ENCODE results near the gene PRKCSH. TPM values are rescaled to one million over a fixed set of nuclear protein-coding genes. Genes with fewer than 3 reads are reported as not detected.
"Not testable (repeated sequence)": the region's sequence is repeated elsewhere in the genome, so short reads cannot be mapped to it uniquely, and the experiment has no call there.

The PRKCSH gene
- total RNA-seq, 1 donor: 67.1 TPM

- peaks cover 27% of the 10 kb centered on the region for H3K4me1 ChIP-seq (ENCODE audit: insufficient read depth, low read length)
- not testable (repeated sequence) for H3K4me3 ChIP-seq (ENCODE audit: low read length); H3K27me3 ChIP-seq (ENCODE audit: insufficient read depth, low read length); H3K9me3 ChIP-seq (ENCODE audit: low read depth, low read length)
Observed at GRCh38 chr19:11433526-11433925, 1.9 kb upstream of the PRKCSH start.

GRCh38 chr19:11434703-11435056 is 755 bp upstream of the PRKCSH start:
- Histone ChIP-seq H3K4me1 (ENCODE audit: insufficient read depth, low read length) (peaks cover 27% of the 10 kb centered on the region), H3K9me3 (ENCODE audit: low read depth, low read length) (no peaks in the 10 kb centered on the region), H3K4me3 (ENCODE audit: low read length) (peak overlapping the region; percentile 72), H3K27me3 (ENCODE audit: insufficient read depth, low read length) (no peaks in the 10 kb centered on the region)

- no peaks in the 10 kb centered on the region for H3K27me3 ChIP-seq (ENCODE audit: insufficient read depth, low read length)
- peaks cover 27% of the 10 kb centered on the region for H3K4me1 ChIP-seq (ENCODE audit: insufficient read depth, low read length)
- H3K9me3 ChIP-seq (ENCODE audit: low read depth, low read length): no peaks in the 10 kb centered on the region
- H3K4me3 ChIP-seq (ENCODE audit: low read length): peak overlapping the region; percentile 72
Observed at GRCh38 chr19:11435833-11436313, 438 bp downstream of the PRKCSH start.

- Histone ChIP-seq H3K4me3 (ENCODE audit: low read length) (no peak overlapping the region), H3K4me1 (ENCODE audit: insufficient read depth, low read length) (peaks cover 27% of the 10 kb centered on the region), H3K9me3 (ENCODE audit: low read depth, low read length) (no peaks in the 10 kb centered on the region), H3K27me3 (ENCODE audit: insufficient read depth, low read length) (no peaks in the 10 kb centered on the region)
Observed at GRCh38 chr19:11437955-11438354, 2.5 kb downstream of the PRKCSH start.

- Histone ChIP-seq H3K4me1 (ENCODE audit: insufficient read depth, low read length) (no peaks in the 10 kb centered on the region), H3K4me3 (ENCODE audit: low read length) (no peak overlapping the region), H3K27me3 (ENCODE audit: insufficient read depth, low read length) (no peaks in the 10 kb centered on the region), H3K9me3 (ENCODE audit: low read depth, low read length) (no peaks in the 10 kb centered on the region)
Observed at GRCh38 chr19:11444059-11444458, 8.6 kb downstream of the PRKCSH start.

GRCh38 chr19:11445141-11445540 is 9.7 kb downstream of the PRKCSH start:
- no peaks in the 10 kb centered on the region for H3K9me3 ChIP-seq (ENCODE audit: low read depth, low read length)
- H3K4me1 ChIP-seq (ENCODE audit: insufficient read depth, low read length): no peaks in the 10 kb centered on the region
- H3K4me3 ChIP-seq (ENCODE audit: low read length): no peak overlapping the region
- no peaks in the 10 kb centered on the region for H3K27me3 ChIP-seq (ENCODE audit: insufficient read depth, low read length)

- no peaks in the 10 kb centered on the region for H3K27me3 ChIP-seq (ENCODE audit: insufficient read depth, low read length)
- no peak overlapping the region for H3K4me3 ChIP-seq (ENCODE audit: low read length)
- no peaks in the 10 kb centered on the region for H3K9me3 ChIP-seq (ENCODE audit: low read depth, low read length)
- H3K4me1 ChIP-seq (ENCODE audit: insufficient read depth, low read length): no peaks in the 10 kb centered on the region
Observed at GRCh38 chr19:11446271-11446651, 10.8 kb downstream of the PRKCSH start.

GRCh38 chr19:11446652-11447301 is 11.3 kb downstream of the PRKCSH start:
- H3K4me3 ChIP-seq (ENCODE audit: low read length): no peak overlapping the region
- H3K9me3 ChIP-seq (ENCODE audit: low read depth, low read length): no peaks in the 10 kb centered on the region
- no peaks in the 10 kb centered on the region for H3K4me1 ChIP-seq (ENCODE audit: insufficient read depth, low read length)
- H3K27me3 ChIP-seq (ENCODE audit: insufficient read depth, low read length): no peaks in the 10 kb centered on the region

GRCh38 chr19:11447347-11448262 is 12.2 kb downstream of the PRKCSH start:
- Histone ChIP-seq H3K9me3 (ENCODE audit: low read depth, low read length) (no peaks in the 10 kb centered on the region), H3K4me1 (ENCODE audit: insufficient read depth, low read length) (no peaks in the 10 kb centered on the region), H3K27me3 (ENCODE audit: insufficient read depth, low read length) (no peaks in the 10 kb centered on the region), H3K4me3 (ENCODE audit: low read length) (no peak overlapping the region)

- H3K27me3 ChIP-seq (ENCODE audit: insufficient read depth, low read length): no peaks in the 10 kb centered on the region
- H3K4me3 ChIP-seq (ENCODE audit: low read length): no peak overlapping the region
- no peaks in the 10 kb centered on the region for H3K9me3 ChIP-seq (ENCODE audit: low read depth, low read length)
- no peaks in the 10 kb centered on the region for H3K4me1 ChIP-seq (ENCODE audit: insufficient read depth, low read length)
Observed at GRCh38 chr19:11448410-11448809, 13.0 kb downstream of the PRKCSH start.

GRCh38 chr19:11448923-11449554 is 13.6 kb downstream of the PRKCSH start:
- no peaks in the 10 kb centered on the region for H3K4me1 ChIP-seq (ENCODE audit: insufficient read depth, low read length)
- H3K27me3 ChIP-seq (ENCODE audit: insufficient read depth, low read length): no peaks in the 10 kb centered on the region
- no peaks in the 10 kb centered on the region for H3K9me3 ChIP-seq (ENCODE audit: low read depth, low read length)

GRCh38 chr19:11450570-11451326 is 15.3 kb downstream of the PRKCSH start:
- no peaks in the 10 kb centered on the region for H3K27me3 ChIP-seq (ENCODE audit: insufficient read depth, low read length)
- H3K4me3 ChIP-seq (ENCODE audit: low read length): no peak overlapping the region
- H3K9me3 ChIP-seq (ENCODE audit: low read depth, low read length): no peaks in the 10 kb centered on the region
- H3K4me1 ChIP-seq (ENCODE audit: insufficient read depth, low read length): no peaks in the 10 kb centered on the region

More at GRCh38 chr19:11448923-11449554, 13.6 kb downstream of the PRKCSH start:
- H3K4me3 ChIP-seq (ENCODE audit: low read length): no peak overlapping the region

- Histone ChIP-seq H3K4me3 (ENCODE audit: low read length) (no peak overlapping the region), H3K27me3 (ENCODE audit: insufficient read depth, low read length) (no peaks in the 10 kb centered on the region), H3K9me3 (ENCODE audit: low read depth, low read length) (no peaks in the 10 kb centered on the region), H3K4me1 (ENCODE audit: insufficient read depth, low read length) (no peaks in the 10 kb centered on the region)
Observed at GRCh38 chr19:11451327-11451870, 16.0 kb downstream of the PRKCSH start.

- Histone ChIP-seq H3K4me3 (ENCODE audit: low read length) (no peak overlapping the region), H3K9me3 (ENCODE audit: low read depth, low read length) (no peaks in the 10 kb centered on the region), H3K27me3 (ENCODE audit: insufficient read depth, low read length) (no peaks in the 10 kb centered on the region), H3K4me1 (ENCODE audit: insufficient read depth, low read length) (no peaks in the 10 kb centered on the region)
Observed at GRCh38 chr19:11451871-11452619, 16.6 kb downstream of the PRKCSH start.

All from mononuclear cell (primary cell).